Endothelial cell of umbilical vein (primary cell): ENCODE data around the gene DUSP3. TPM values are rescaled to one million over a fixed set of nuclear protein-coding genes. Genes with fewer than 3 reads are reported as not detected.

Experiments
- BruUV-seq: library from RNA; stranded (reverse); fragments of 400-500 nt; replicated peaks from 2 replicates; lab custom pipeline; 2021; lab: Mats Ljungman, UMichigan
- CTCF ChIA-PET: fragments of 300-600, 350-600 bp; sonication (Branson Sonifier 250); formaldehyde crosslinking; loops from one replicate; lab custom pipeline; 2021; ENCODE audit warnings: antibody characterized with exemption, inconsistent platforms; lab: Charles Lee
- POLR2A ChIA-PET: fragments of 300-600, 350-600 bp; sonication (Branson Sonifier 250); formaldehyde crosslinking; loops from one replicate; lab custom pipeline; 2021; ENCODE audit warnings: antibody characterized with exemption, inconsistent platforms; lab: Charles Lee
- DNase-seq: peaks from one replicate; pipeline ENCODE4 v3.0.0-alpha.2; 2011; ENCODE audit warnings: low read depth, low spot score
- FAIRE-seq: peaks from 2 replicates; lab custom pipeline; 2011; peaks lifted over from hg19 to GRCh38; lab: Jason Lieb, UNC
- H2AFZ ChIP-seq: 2 replicates; pipeline ENCODE4 v1.6.0; 2012; ENCODE audit warnings: low read depth, low read length, control low read depth, inconsistent platforms
- H3K27ac ChIP-seq: 2 replicates; pipeline ENCODE4 v1.5.1; 2011; ENCODE audit warnings: low read depth, mild to moderate bottlenecking, control low read depth, low read length, moderate library complexity; ENCODE audit not compliant: insufficient read depth
- H3K27me3 ChIP-seq, 2 experiments: 2 replicates each; pipeline versions ENCODE4 v1.6.0 to v1.6.1; 2011; ENCODE audit warnings: low read length in 2 of 2, mixed read lengths in 1 of 2; ENCODE audit not compliant: control insufficient read depth in 2 of 2, insufficient read depth in 2 of 2
- H3K36me3 ChIP-seq, 2 experiments: 2 replicates in 1 of 2; 3 replicates in 1 of 2; pipeline ENCODE4 v1.5.1; 2011; ENCODE audit warnings: low read length in 2 of 2, mild to moderate bottlenecking in 1 of 2, moderate library complexity in 1 of 2; ENCODE audit not compliant: control insufficient read depth in 2 of 2, insufficient read depth in 2 of 2; ENCODE audit errors: extremely low read depth in 1 of 2
- H3K4me1 ChIP-seq: 3 replicates; pipeline ENCODE4 v1.5.1; 2011; ENCODE audit warnings: mild to moderate bottlenecking, low read length; ENCODE audit not compliant: control insufficient read depth, insufficient read depth; ENCODE audit errors: extremely low read depth
- H3K4me2 ChIP-seq: 2 replicates; pipeline ENCODE4 v1.6.1; 2011; ENCODE audit warnings: low read length, control low read depth, mixed read lengths; ENCODE audit not compliant: insufficient read depth
- H3K4me3 ChIP-seq, 3 experiments: fragments of 200-600 bp in 1 of 3; sonication (generic), shearing (Covaris generic) in 1 of 3; replicated peaks in 1 of 3; 2 replicates each; pipeline ENCODE4 v1.5.1; 2011 to 2016; ENCODE audit warnings: control low read depth in 3 of 3, low read length in 3 of 3, mild to moderate bottlenecking in 2 of 3, inconsistent platforms in 1 of 3, low read depth in 1 of 3, moderate library complexity in 1 of 3; ENCODE audit not compliant: insufficient read depth in 1 of 3
- H3K79me2 ChIP-seq: 2 replicates; pipeline ENCODE4 v1.6.0; 2012; ENCODE audit warnings: low read length, inconsistent platforms; ENCODE audit not compliant: control insufficient read depth, insufficient read depth
- H3K9ac ChIP-seq: replicated peaks from 2 replicates; pipeline ENCODE3; 2011; ENCODE audit warnings: low read length, control low read depth; ENCODE audit not compliant: insufficient read depth; ENCODE audit errors: extremely low read depth
- H3K9me1 ChIP-seq: replicated peaks from 3 replicates; pipeline ENCODE4 v1.6.0; 2011; ENCODE audit warnings: mild to moderate bottlenecking, low read length; ENCODE audit not compliant: control insufficient read depth, insufficient read depth; ENCODE audit errors: extremely low read depth
- H3K9me3 ChIP-seq: replicated peaks from 2 replicates; pipeline ENCODE4 v1.5.1; 2012; ENCODE audit warnings: low read length, inconsistent platforms; ENCODE audit not compliant: control insufficient read depth, insufficient read depth
- H4K20me1 ChIP-seq: replicated peaks from 2 replicates; pipeline ENCODE3; 2011; ENCODE audit warnings: mild to moderate bottlenecking, low read length; ENCODE audit not compliant: control insufficient read depth, insufficient read depth; ENCODE audit errors: extremely low read depth
- CTCF ChIP-seq, 2 donors: IDR thresholded peaks; 1 replicate in 1 of 2; 2 replicates in 1 of 2; pipeline ENCODE4 v1.5.1; 2011; ENCODE audit warnings: low read length in 2 of 2, mild to moderate bottlenecking in 2 of 2, moderate library complexity in 2 of 2, control low read depth in 1 of 2, inconsistent platforms in 1 of 2, low read depth in 1 of 2; ENCODE audit not compliant: insufficient read depth in 1 of 2; ENCODE audit errors: extremely low read depth in 1 of 2
- EZH2 ChIP-seq: IDR thresholded peaks from 2 replicates; pipeline ENCODE4 v1.6.1; 2012; ENCODE audit warnings: borderline replicate concordance, low read depth, mild to moderate bottlenecking, moderate library complexity, low read length, inconsistent platforms; ENCODE audit not compliant: severe bottlenecking
- FOS ChIP-seq: IDR thresholded peaks from 2 replicates; pipeline ENCODE4 v1.6.1; 2011; ENCODE audit warnings: mild to moderate bottlenecking, low read length, moderate library complexity, borderline replicate concordance; ENCODE audit not compliant: insufficient read depth
- GATA2 ChIP-seq: IDR thresholded peaks from 2 replicates; pipeline ENCODE4 v1.7.0; 2011; ENCODE audit warnings: low read depth, mild to moderate bottlenecking, moderate library complexity, mixed read lengths, low read length; ENCODE audit not compliant: insufficient read length, insufficient read depth
- JUN ChIP-seq: IDR thresholded peaks from 2 replicates; pipeline ENCODE4 v1.6.1; 2011; ENCODE audit warnings: borderline replicate concordance, low read depth; ENCODE audit not compliant: insufficient read length, insufficient read depth
- MYC ChIP-seq: IDR thresholded peaks from one replicate; pipeline ENCODE4 v1.6.1; 2011; ENCODE audit warnings: mild to moderate bottlenecking, low read depth, low read length
- POLR2A ChIP-seq: IDR thresholded peaks from 2 replicates; pipeline ENCODE4 v1.6.1; 2012; ENCODE audit warnings: low read depth, mild to moderate bottlenecking, control low read depth, low read length
- POLR2AphosphoS5 ChIP-seq: IDR thresholded peaks from 2 replicates; pipeline ENCODE4 v1.6.1; 2012; ENCODE audit warnings: low read depth, mild to moderate bottlenecking, control low read depth, low read length, moderate library complexity; ENCODE audit not compliant: insufficient read depth
- dilution Hi-C: fragments of 300-500 bp; cut with MboI; formaldehyde crosslinking; loops from one replicate; pipeline ENCODE4 v1.15.0; 2019; ENCODE audit warnings: low sequenced_read_pairs; ENCODE audit not compliant: extremely low pct_ligation_motif_present
- intact Hi-C: fragments of 100-400 bp; cut with micrococcal nuclease; formaldehyde crosslinking; loops from one replicate; pipeline ENCODE4 v1.10.0; 2022
- polyA plus RNA-seq, 4 experiments: library from polyadenylated mRNA; depleted of rRNA in 3 of 4; stranded (reverse) in 3 of 4; unstranded in 1 of 4; fragments of >200 nt; gene quantifications; 2 replicates each; pipeline versions ENCODE4 v1.2.1 to v1.2.3, GENCODE V29; 2011 to 2012; ENCODE audit warnings: missing spikeins in 1 of 4
- total RNA-seq: library from RNA; stranded (reverse); gene quantifications from 2 replicates; pipeline ENCODE4 v1.2.3, GENCODE V29; 2021
- TF ChIP-seq, protein P1 (sequence below): IDR thresholded peaks from 2 replicates; pipeline ENCODE4 v1.6.1; 2011; ENCODE audit not compliant: insufficient read depth, insufficient read length

Gene DUSP3
- total and polyA plus RNA-seq, 2 donors (not counting 3 experiments of a cell fraction or from before 2014, with no cell fraction given) = 46.8 to 57.7 TPM

GRCh38 chr17:43754947-43755346, 23.8 kb downstream of the DUSP3 start:
- H3K27ac ChIP-seq = no peak overlapping the region
- dilution Hi-C loops = no loop called here
- H3K79me2 ChIP-seq = no peaks in the 10 kb centered on the region
- peaks cover 8 to 21% of the 10 kb centered on the region in 2 experiments for H3K27me3 ChIP-seq
- H3K9ac ChIP-seq = no peak overlapping the region
- H3K4me2 ChIP-seq = no peak overlapping the region
- H3K9me3 ChIP-seq = no peaks in the 10 kb centered on the region
- FAIRE-seq = no peak
- BruUV-seq = no TSS peak
- H3K4me1 ChIP-seq = peaks cover 3% of the 10 kb centered on the region
- TF ChIP-seq, protein P1, sequence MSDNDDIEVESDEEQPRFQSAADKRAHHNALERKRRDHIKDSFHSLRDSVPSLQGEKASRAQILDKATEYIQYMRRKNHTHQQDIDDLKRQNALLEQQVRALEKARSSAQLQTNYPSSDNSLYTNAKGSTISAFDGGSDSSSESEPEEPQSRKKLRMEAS = no peak
- TF ChIP-seq JUN (no peak), FOS (no peak), MYC (no peak), CTCF (IDR thresholded peaks at IDR 0.05; ENCODE audit: extremely low read depth in 1 of 2, insufficient read depth in 1 of 2, low read depth in 1 of 2, low read length in 2 of 2) (no peak), POLR2AphosphoS5 (no peak), POLR2A (no peak), GATA2 (no peak), EZH2 (no peak)
- POLR2A ChIA-PET = no interaction called here
- H3K4me3 ChIP-seq = no peak overlapping the region
- no peak for DNase-seq
- CTCF ChIA-PET = interaction anchor here (1.2 to 9.4 kb wide), 5 partner anchors 12 to 81 kb away, joined by 3 to 414 read pairs (median 14); no protein-coding TSS in a partner anchor
- intact Hi-C loops = no loop called here
- no peaks in the 10 kb centered on the region for H3K36me3 ChIP-seq
- H2AFZ ChIP-seq = no peak overlapping the region
- no peaks in the 10 kb centered on the region for H4K20me1 ChIP-seq
- no peaks in the 10 kb centered on the region for H3K9me1 ChIP-seq
